H1 (cell line): Measurements from ENCODE around the gene AHI1. TPM values are rescaled to one million over a fixed set of nuclear protein-coding genes. Genes with fewer than 3 reads are reported as not detected.

ENCODE experiments used
- ATF3 ChIP-seq: IDR thresholded peaks from 2 replicates; pipeline ENCODE4 v1.6.1; 2011; ENCODE audit warnings: low read depth, mild to moderate bottlenecking, low read length; ENCODE audit not compliant: insufficient read depth
- CHD2 ChIP-seq: IDR thresholded peaks from 2 replicates; pipeline ENCODE4 v1.6.1; 2012; ENCODE audit warnings: low read length, improper control_type of control experiment
- CREB1 ChIP-seq: IDR thresholded peaks from 2 replicates; pipeline ENCODE4 v1.6.1; 2012; ENCODE audit warnings: inconsistent platforms
- polyA plus RNA-seq, 7 experiments: library from polyadenylated mRNA; depleted of rRNA in 3 of 7; stranded (reverse) in 5 of 7; unstranded in 2 of 7; fragments of >200 nt in 5 of 7; fragments of 200-250 nt in 2 of 7; gene quantifications; 1 replicate in 5 of 7; 2 replicates in 1 of 7; 4 replicates in 1 of 7; pipeline versions ENCODE4 v1.2.1 to v1.2.3, GENCODE V29; 2011 to 2013; ENCODE audit warnings: missing spikeins in 2 of 7, mixed read lengths in 2 of 7
- total RNA-seq: library from RNA; stranded (reverse); fragmentation: NEBNext Ultra II Directional; extraction: Animal tissue kit (Norgen Biotek cat#: 25700); gene quantifications from 2 replicates; pipeline ENCODE4 v1.2.1, GENCODE V29; 2021

The AHI1 gene
- total and polyA plus RNA-seq, 2 of the 8 experiments (the other 6 are each of a cell fraction or from before 2014, with no cell fraction given): 4.2 to 19.6 TPM

DNA sequence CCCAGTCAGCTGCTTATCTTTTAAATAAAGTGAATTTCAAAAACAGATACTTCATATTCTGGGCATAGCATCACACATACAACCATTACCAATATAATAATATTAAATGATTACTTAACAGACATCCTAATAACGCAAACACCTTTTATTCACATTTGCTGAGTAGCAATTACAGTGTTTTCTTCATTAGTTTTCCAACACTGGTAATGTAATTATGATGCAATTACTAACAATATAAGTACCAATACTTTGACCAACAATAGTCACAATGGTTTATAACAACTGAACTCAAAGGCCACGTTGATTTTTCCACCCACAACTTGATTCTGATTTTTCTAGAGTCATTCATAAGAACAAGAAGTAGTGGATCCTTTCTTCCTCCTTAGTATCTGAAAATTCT is 212.4 kb downstream of the AHI1 start (continued):
- TF ChIP-seq ATF3: no peak
- TF ChIP-seq CHD2: no peak
- TF ChIP-seq CREB1: no peak
